WTC11 (cell line): ENCODE measurements around the gene OR56A3. TPM values are rescaled to one million over a fixed set of nuclear protein-coding genes. Genes with fewer than 3 reads are reported as not detected.

Experiments used
- ATAC-seq: fragments of 200-7000 bp; cut with Tn5 transposase; 2 replicates; pipeline ENCODE4 v1.10.0; 2021; ENCODE audit warnings: mild to moderate bottlenecking, moderate library complexity
- CTCF ChIA-PET: fragments of 300-600 bp; sonication (Branson Sonifier 250); formaldehyde crosslinking; loops from one replicate; lab custom pipeline; 2021; ENCODE audit warnings: antibody characterized with exemption; lab: Charles Lee
- POLR2A ChIA-PET: fragments of 350-600 bp; sonication (Branson Sonifier 250); formaldehyde crosslinking; loops from one replicate; lab custom pipeline; 2021; ENCODE audit warnings: antibody characterized with exemption; lab: Charles Lee
- DNase-seq: peaks from one replicate; pipeline ENCODE4 v3.0.0; 2021; ENCODE audit warnings: low spot score
- H3K27ac Mint-ChIP-seq: 2 replicates; pipeline ENCODE4 v1.8.0; 2021; ENCODE audit warnings: mixed read lengths
- H3K27me3 Mint-ChIP-seq: 2 replicates; pipeline ENCODE4 v1.8.0; 2021; ENCODE audit warnings: low read depth, mild to moderate bottlenecking, moderate library complexity, mixed read lengths
- H3K36me3 Mint-ChIP-seq: 2 replicates; pipeline ENCODE4 v1.8.0; 2021; ENCODE audit warnings: mixed read lengths
- H3K4me1 Mint-ChIP-seq: 2 replicates; pipeline ENCODE4 v1.8.0; 2022; ENCODE audit warnings: mixed read lengths
- H3K4me3 Mint-ChIP-seq: 2 replicates; pipeline ENCODE4 v1.8.0; 2021; ENCODE audit warnings: mild to moderate bottlenecking, moderate library complexity, mixed read lengths
- H3K9me3 Mint-ChIP-seq: 2 replicates; pipeline ENCODE4 v1.8.0; 2021; ENCODE audit warnings: mixed read lengths
- NR2C2 ChIP-seq: sonication (generic); formaldehyde crosslinking; IDR thresholded peaks from 2 replicates; pipeline ENCODE4 v1.8.0; 2022; ENCODE audit warnings: mild to moderate bottlenecking, missing genetic modification reagents
- RELA ChIP-seq: sonication (generic); formaldehyde crosslinking; IDR thresholded peaks from 2 replicates; pipeline ENCODE4 v1.8.1; 2022; ENCODE audit warnings: missing genetic modification reagents, mild to moderate bottlenecking, borderline replicate concordance
- RORB ChIP-seq: fragments of 250-450 bp; sonication (Bioruptor Pico); IDR thresholded peaks from 2 replicates; pipeline ENCODE4 v1.9.0; 2021; ENCODE audit warnings: mild to moderate bottlenecking
- ZNF219 ChIP-seq: sonication (generic); formaldehyde crosslinking; IDR thresholded peaks from 2 replicates; pipeline ENCODE4 v1.8.0; 2023; ENCODE audit warnings: missing genetic modification reagents, mild to moderate bottlenecking, borderline replicate concordance
- total RNA-seq: library from RNA; stranded (reverse); gene quantifications from 3 replicates; pipeline ENCODE4 v1.2.3, GENCODE V29; 2021
- TF ChIP-seq, protein P1 (sequence below): fragments of 250-450 bp; sonication (Bioruptor Pico); IDR thresholded peaks from 2 replicates; pipeline ENCODE4 v1.9.0; 2021; ENCODE audit warnings: mild to moderate bottlenecking
- TF ChIP-seq, protein P2 (sequence below): sonication (generic); formaldehyde crosslinking; conservative IDR thresholded peaks from 2 replicates; pipeline ENCODE4 v1.8.1; 2023; ENCODE audit warnings: mild to moderate bottlenecking, low read depth, missing genetic modification reagents, moderate library complexity
- TF ChIP-seq, protein P3 (sequence below): sonication (generic); formaldehyde crosslinking; IDR thresholded peaks from 2 replicates; pipeline ENCODE4 v1.8.1; 2023; ENCODE audit warnings: mild to moderate bottlenecking, missing genetic modification reagents, borderline replicate concordance
- TF ChIP-seq, protein P4 (sequence below): fragments of 250-450 bp; sonication (Bioruptor Pico); IDR thresholded peaks from 2 replicates; pipeline ENCODE4 v1.9.0; 2021; ENCODE audit warnings: mild to moderate bottlenecking
- TF ChIP-seq, protein P5 (sequence below): sonication (generic); formaldehyde crosslinking; IDR thresholded peaks from 2 replicates; pipeline ENCODE4 v1.8.1; 2023; ENCODE audit warnings: mild to moderate bottlenecking, missing genetic modification reagents, moderate library complexity
- TF ChIP-seq, protein P6 (sequence below): sonication (generic); formaldehyde crosslinking; IDR thresholded peaks from 2 replicates; pipeline ENCODE4 v1.8.1; 2022; ENCODE audit warnings: mild to moderate bottlenecking, missing genetic modification reagents, moderate library complexity, borderline replicate concordance

The OR56A3 gene
- total RNA-seq, 1 experiment from 2014 or later = not detected

DNA sequence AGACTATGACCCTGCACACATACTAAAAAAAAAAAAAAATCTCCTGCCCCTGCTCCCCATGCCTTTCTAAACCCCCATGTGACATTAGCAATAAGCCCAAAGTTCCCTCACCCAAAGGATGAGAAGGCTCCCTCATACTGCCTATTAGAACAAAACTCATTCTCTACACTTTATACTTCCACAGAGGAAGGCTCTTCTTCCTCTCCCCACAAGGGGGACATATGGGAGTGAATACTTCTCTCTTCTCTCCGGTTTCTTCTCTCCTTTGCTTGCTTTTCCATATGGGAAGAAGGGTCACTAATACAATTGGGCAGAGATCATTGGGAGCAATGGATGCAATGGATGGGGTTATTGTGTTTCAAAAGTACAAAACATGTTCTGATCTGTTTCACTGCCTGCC lies 41.4 kb downstream of the OR56A3 start (continued):
- TF ChIP-seq, protein P1, sequence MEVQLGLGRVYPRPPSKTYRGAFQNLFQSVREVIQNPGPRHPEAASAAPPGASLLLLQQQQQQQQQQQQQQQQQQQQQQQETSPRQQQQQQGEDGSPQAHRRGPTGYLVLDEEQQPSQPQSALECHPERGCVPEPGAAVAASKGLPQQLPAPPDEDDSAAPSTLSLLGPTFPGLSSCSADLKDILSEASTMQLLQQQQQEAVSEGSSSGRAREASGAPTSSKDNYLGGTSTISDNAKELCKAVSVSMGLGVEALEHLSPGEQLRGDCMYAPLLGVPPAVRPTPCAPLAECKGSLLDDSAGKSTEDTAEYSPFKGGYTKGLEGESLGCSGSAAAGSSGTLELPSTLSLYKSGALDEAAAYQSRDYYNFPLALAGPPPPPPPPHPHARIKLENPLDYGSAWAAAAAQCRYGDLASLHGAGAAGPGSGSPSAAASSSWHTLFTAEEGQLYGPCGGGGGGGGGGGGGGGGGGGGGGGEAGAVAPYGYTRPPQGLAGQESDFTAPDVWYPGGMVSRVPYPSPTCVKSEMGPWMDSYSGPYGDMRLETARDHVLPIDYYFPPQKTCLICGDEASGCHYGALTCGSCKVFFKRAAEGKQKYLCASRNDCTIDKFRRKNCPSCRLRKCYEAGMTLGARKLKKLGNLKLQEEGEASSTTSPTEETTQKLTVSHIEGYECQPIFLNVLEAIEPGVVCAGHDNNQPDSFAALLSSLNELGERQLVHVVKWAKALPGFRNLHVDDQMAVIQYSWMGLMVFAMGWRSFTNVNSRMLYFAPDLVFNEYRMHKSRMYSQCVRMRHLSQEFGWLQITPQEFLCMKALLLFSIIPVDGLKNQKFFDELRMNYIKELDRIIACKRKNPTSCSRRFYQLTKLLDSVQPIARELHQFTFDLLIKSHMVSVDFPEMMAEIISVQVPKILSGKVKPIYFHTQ (CRISPR knock-in tag) = no peak
- TF ChIP-seq, all 79 proteins: peak for 0

DNA sequence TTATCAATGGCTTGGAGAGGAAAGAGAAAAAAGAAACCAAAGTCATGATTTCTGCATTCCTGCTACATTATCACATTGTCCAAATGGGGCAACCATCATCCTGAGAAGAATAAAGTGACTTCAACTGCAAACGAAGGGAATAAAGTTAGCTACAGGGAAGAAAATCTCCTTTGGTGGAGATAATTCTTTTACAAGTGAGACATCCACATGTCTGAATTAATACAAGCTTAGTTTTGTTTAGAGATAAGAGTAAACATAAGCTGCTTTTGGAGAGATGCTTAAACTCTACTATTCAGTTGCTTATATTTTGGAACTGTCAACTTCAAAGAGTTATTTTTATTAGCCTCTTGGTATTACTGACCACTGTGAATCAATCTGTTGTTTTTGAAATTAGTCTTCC lies 44.8 kb downstream of the OR56A3 start, which contains the start of gene OR52L1:
Gene OR52L1 (minus strand): TSS at position 101 of the 400 bp plus-strand sequence. CDS start 55 bp downstream, at position 46.
- CTCF ChIA-PET = no interaction called here
- no peak for TF ChIP-seq RELA (CRISPR knock-in tag)
- TF ChIP-seq RORB (CRISPR knock-in tag) = no peak
- no peak for TF ChIP-seq ZNF219 (CRISPR knock-in tag)
- TF ChIP-seq, protein P2, sequence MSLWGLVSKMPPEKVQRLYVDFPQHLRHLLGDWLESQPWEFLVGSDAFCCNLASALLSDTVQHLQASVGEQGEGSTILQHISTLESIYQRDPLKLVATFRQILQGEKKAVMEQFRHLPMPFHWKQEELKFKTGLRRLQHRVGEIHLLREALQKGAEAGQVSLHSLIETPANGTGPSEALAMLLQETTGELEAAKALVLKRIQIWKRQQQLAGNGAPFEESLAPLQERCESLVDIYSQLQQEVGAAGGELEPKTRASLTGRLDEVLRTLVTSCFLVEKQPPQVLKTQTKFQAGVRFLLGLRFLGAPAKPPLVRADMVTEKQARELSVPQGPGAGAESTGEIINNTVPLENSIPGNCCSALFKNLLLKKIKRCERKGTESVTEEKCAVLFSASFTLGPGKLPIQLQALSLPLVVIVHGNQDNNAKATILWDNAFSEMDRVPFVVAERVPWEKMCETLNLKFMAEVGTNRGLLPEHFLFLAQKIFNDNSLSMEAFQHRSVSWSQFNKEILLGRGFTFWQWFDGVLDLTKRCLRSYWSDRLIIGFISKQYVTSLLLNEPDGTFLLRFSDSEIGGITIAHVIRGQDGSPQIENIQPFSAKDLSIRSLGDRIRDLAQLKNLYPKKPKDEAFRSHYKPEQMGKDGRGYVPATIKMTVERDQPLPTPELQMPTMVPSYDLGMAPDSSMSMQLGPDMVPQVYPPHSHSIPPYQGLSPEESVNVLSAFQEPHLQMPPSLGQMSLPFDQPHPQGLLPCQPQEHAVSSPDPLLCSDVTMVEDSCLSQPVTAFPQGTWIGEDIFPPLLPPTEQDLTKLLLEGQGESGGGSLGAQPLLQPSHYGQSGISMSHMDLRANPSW (CRISPR knock-in tag) = no peak
- TF ChIP-seq NR2C2 (CRISPR knock-in tag) = no peak
- TF ChIP-seq, protein P3, sequence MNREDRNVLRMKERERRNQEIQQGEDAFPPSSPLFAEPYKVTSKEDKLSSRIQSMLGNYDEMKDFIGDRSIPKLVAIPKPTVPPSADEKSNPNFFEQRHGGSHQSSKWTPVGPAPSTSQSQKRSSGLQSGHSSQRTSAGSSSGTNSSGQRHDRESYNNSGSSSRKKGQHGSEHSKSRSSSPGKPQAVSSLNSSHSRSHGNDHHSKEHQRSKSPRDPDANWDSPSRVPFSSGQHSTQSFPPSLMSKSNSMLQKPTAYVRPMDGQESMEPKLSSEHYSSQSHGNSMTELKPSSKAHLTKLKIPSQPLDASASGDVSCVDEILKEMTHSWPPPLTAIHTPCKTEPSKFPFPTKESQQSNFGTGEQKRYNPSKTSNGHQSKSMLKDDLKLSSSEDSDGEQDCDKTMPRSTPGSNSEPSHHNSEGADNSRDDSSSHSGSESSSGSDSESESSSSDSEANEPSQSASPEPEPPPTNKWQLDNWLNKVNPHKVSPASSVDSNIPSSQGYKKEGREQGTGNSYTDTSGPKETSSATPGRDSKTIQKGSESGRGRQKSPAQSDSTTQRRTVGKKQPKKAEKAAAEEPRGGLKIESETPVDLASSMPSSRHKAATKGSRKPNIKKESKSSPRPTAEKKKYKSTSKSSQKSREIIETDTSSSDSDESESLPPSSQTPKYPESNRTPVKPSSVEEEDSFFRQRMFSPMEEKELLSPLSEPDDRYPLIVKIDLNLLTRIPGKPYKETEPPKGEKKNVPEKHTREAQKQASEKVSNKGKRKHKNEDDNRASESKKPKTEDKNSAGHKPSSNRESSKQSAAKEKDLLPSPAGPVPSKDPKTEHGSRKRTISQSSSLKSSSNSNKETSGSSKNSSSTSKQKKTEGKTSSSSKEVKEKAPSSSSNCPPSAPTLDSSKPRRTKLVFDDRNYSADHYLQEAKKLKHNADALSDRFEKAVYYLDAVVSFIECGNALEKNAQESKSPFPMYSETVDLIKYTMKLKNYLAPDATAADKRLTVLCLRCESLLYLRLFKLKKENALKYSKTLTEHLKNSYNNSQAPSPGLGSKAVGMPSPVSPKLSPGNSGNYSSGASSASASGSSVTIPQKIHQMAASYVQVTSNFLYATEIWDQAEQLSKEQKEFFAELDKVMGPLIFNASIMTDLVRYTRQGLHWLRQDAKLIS = no peak
- TF ChIP-seq, protein P4, sequence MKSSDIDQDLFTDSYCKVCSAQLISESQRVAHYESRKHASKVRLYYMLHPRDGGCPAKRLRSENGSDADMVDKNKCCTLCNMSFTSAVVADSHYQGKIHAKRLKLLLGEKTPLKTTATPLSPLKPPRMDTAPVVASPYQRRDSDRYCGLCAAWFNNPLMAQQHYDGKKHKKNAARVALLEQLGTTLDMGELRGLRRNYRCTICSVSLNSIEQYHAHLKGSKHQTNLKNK (CRISPR knock-in tag) = no peak
- TF ChIP-seq, protein P1 (CRISPR knock-in tag) = no peak
- TF ChIP-seq, protein P5, sequence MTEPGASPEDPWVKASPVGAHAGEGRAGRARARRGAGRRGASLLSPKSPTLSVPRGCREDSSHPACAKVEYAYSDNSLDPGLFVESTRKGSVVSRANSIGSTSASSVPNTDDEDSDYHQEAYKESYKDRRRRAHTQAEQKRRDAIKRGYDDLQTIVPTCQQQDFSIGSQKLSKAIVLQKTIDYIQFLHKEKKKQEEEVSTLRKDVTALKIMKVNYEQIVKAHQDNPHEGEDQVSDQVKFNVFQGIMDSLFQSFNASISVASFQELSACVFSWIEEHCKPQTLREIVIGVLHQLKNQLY (CRISPR knock-in tag) = no peak
- TF ChIP-seq, protein P6, sequence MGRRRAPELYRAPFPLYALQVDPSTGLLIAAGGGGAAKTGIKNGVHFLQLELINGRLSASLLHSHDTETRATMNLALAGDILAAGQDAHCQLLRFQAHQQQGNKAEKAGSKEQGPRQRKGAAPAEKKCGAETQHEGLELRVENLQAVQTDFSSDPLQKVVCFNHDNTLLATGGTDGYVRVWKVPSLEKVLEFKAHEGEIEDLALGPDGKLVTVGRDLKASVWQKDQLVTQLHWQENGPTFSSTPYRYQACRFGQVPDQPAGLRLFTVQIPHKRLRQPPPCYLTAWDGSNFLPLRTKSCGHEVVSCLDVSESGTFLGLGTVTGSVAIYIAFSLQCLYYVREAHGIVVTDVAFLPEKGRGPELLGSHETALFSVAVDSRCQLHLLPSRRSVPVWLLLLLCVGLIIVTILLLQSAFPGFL = no peak
- no peak within 1 kb of the TSS for H3K4me3 Mint-ChIP-seq

More for the DNA sequence above, 44.8 kb downstream of the OR56A3 start, which contains the start of gene OR52L1:
- no peaks in the 10 kb centered on the region for H3K4me1 Mint-ChIP-seq
- peaks cover 2% of the 10 kb centered on the region; the same call in 1 of the 2 replicates for H3K27me3 Mint-ChIP-seq
- DNase-seq = no peak
- no peak within 1 kb of the TSS for H3K27ac Mint-ChIP-seq
- no peak for ATAC-seq
- peaks cover 16% of the 10 kb centered on the region for H3K9me3 Mint-ChIP-seq
- POLR2A ChIA-PET = no interaction called here
- H3K36me3 Mint-ChIP-seq = no peaks in the 10 kb centered on the region
